BLaER1 treated with 17β-estradiol and CSF1 and Interleukin-3, amounts not matched to agents 10 nM and 100 nM (cell line): Measurements from ENCODE around the gene GIT1.
A peak's percentile ranks its signal among the peaks of the same experiment; 100 is the strongest.

ENCODE experiments used
- H3K27ac ChIP-seq, 11 experiments: shearing (Covaris generic); formaldehyde crosslinking; 2 replicates each; pipeline ENCODE4 v1.8.1; 2022
- H3K27me3 ChIP-seq, 11 experiments: shearing (Covaris generic); formaldehyde crosslinking; 2 replicates each; pipeline ENCODE4 v1.8.1; 2022
- H3K36me3 ChIP-seq, 11 experiments: shearing (Covaris generic); formaldehyde crosslinking; 2 replicates each; pipeline ENCODE4 v1.8.1; 2022
- H3K4me1 ChIP-seq, 10 experiments: shearing (Covaris generic); formaldehyde crosslinking; 2 replicates each; pipeline ENCODE4 v1.8.1; 2022
- H3K4me2 ChIP-seq, 11 experiments: shearing (Covaris generic); formaldehyde crosslinking; 2 replicates each; pipeline ENCODE4 v1.8.1; 2022
- H3K4me3 ChIP-seq, 10 experiments: shearing (Covaris generic); formaldehyde crosslinking; 2 replicates each; pipeline ENCODE4 v1.8.1; 2022
- H3K9ac ChIP-seq, 11 experiments: shearing (Covaris generic); formaldehyde crosslinking; 2 replicates each; pipeline ENCODE4 v1.8.1; 2022
- H3K9me3 ChIP-seq, 11 experiments: shearing (Covaris generic); formaldehyde crosslinking; replicated peaks in 1 of 11; 2 replicates each; pipeline ENCODE4 v1.8.1; 2022
- H4K20me1 ChIP-seq, 11 experiments: shearing (Covaris generic); formaldehyde crosslinking; 2 replicates each; pipeline ENCODE4 v1.8.1; 2022
- Cebpa-rat ChIP-seq, 11 experiments: shearing (Covaris generic); IDR thresholded peaks; 2 replicates each; pipeline ENCODE4 v1.8.1; 2022

Gene GIT1

DNA sequence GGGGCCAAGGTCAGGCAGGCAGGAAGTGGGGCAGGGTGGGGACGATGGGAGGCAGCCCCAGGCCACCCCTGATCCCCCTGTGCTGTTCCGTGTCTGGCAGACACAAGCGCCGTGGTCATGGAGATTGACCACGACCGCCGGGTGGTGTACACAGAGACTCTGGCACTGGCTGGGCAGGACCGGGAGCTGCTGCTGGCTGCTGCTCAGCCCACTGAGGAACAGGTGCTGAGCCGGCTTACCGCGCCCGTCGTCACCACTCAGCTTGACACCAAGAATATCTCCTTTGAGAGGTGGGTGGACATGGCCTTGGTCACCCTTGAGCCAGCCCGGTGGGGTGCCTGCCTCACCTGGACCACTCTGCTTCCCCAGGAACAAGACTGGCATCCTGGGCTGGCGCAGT is 19.5 kb upstream of the GIT1 start:
- Histone ChIP-seq H3K36me3 (peaks cover 0 to 50% (median 32%) of the 10 kb centered on the region in 11 experiments; a peak in 17 of 22 replicates), H3K9ac (peak overlapping the region in 1 of 11 experiments; percentile 5; a peak in 3 of 22 replicates)
- no peak for TF ChIP-seq Cebpa-rat (IDR thresholded peaks at IDR 0.05)

DNA sequence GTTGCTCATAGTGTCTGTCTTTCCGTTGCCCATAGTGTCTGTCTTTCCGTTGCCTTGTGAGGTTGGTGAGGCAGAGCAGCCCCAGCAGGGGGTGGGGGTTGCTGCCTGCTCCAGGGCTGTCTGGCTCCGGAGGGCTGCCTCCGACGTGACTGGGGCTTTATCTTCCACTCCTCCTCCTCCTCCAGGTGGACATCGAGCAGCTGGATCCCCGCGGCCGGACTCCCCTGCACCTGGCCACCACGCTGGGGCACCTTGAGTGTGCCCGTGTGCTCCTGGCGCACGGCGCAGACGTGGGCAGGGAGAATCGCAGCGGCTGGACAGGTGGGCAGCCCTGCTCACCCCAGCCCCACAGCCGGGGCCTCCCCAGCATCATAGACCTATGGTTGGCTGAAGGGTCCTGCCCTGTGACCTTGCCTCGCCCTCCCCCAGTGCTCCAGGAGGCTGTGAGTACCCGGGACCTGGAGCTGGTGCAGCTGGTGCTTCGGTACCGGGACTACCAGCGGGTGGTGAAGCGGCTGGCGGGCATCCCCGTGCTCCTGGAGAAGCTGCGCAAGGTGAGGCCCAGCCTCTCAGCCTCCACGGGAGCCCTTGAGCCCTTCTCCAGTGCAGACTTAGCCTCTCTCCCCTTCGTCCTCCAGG is 18.2 kb upstream of the GIT1 start:
- Histone ChIP-seq H3K4me1 (peaks cover 0 to 36% (median 18%) of the 10 kb centered on the region in 10 experiments; a peak in 16 of 20 replicates), H3K9me3 (peaks cover 0 to under 1% (median 0%) of the 10 kb centered on the region in 11 experiments; a peak in 1 of 22 replicates), H3K4me3 (no peak overlapping the region), H3K27ac (peak overlapping the region in 5 of 11 experiments; percentile 13 to 55 (median 20); a peak in 10 of 22 replicates), H3K9ac (peak overlapping the region in 3 of 11 experiments; percentile 8 to 47 (median 34); a peak in 5 of 22 replicates), H3K27me3 (no peaks in the 10 kb centered on the region), H3K36me3 (peaks cover 0 to 46% (median 28%) of the 10 kb centered on the region in 11 experiments; a peak in 17 of 22 replicates), H4K20me1 (peaks cover 0 to 76% (median 18%) of the 10 kb centered on the region in 11 experiments; a peak in 12 of 22 replicates), H3K4me2 (peak overlapping the region in 8 of 11 experiments; percentile 19 to 54 (median 35); a peak in 15 of 22 replicates)
- no peak for TF ChIP-seq Cebpa-rat (IDR thresholded peaks at IDR 0.05)

More for the DNA sequence above, 19.5 kb upstream of the GIT1 start:
- Histone ChIP-seq H3K4me3 (no peak overlapping the region), H3K27me3 (no peaks in the 10 kb centered on the region; a peak in 1 of 22 replicates), H3K4me1 (peaks cover 5 to 48% (median 31%) of the 10 kb centered on the region in 10 experiments), H3K9me3 (peaks cover 0 to 5% (median 0%) of the 10 kb centered on the region in 11 experiments; a peak in 1 of 22 replicates), H3K4me2 (peak overlapping the region in 1 of 11 experiments; percentile 28; a peak in 1 of 22 replicates), H4K20me1 (peaks cover 0 to 68% (median 18%) of the 10 kb centered on the region in 11 experiments; a peak in 13 of 22 replicates), H3K27ac (0 out of 22 replicates have a peak overlapping the region, but pooled peaks of 1 of the 11 experiments have one; percentile 8)

DNA sequence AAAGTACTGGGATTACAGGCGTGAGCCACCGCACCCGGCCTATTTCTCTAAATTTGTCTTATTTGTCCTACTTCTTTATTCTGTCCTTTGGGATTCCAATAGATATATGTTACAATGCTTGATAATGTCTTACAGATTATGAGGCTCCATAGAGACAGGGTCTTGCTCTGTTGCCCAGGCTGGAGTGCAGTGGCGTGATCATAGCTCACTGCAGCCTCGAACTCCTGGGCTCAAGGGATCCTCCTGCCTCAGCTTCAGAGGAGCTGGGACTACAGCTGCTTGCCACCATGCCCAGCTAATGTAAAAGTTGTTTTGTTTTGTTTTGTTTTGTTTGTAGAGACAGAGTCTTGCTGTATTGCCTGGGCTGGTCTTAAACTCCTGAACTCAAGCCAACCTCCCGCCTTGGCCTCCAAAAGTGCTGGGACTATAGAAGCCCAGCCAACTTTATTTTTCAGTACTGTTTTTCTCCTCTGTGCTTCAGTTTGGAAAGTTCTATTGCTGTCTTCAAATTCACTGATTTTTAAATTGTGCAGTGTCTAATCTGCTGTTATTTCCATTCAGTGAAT is 13.7 kb upstream of the GIT1 start:
- no peak overlapping the region for H3K9ac ChIP-seq

DNA sequence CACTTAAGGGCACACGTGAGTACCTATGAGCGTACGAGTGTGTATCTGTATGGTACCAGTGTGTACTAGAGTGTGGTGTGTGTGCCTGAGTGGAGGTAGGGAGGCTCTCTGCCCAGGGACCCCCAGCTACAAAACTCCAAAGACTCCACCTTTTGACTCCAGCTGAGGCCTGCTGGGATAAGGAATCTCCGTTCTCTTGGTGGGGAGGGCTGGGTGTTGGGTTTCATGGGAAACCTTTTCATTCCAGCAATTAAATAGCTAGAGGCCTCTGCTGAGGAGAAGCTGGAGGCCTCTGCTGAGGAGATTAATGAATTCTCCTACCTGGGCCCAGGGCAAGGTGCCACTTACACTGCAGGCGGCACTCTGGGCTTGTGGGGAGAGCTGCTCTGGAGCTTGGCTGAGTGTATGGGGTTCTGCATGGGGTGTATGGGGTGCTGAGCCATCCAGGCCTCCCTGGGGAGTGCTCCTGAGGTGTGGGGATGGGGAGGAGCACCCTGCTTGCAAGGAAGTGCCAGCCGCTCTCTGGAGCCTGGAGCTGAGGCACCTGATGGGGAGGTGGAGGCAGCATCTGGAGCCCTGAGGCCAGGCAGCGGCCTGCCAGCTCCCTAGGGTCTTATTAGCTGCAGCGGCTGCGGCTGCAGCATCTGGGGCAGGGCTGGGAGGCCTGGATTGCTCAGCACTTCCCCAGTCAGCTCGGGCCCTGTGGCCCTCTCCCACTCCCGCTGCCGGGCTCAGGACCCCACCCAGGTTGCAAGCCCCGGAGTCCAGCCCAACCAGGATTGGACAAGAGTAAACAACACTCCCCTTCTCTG is 8.1 kb upstream of the GIT1 start:
- H3K9me3 ChIP-seq: no peaks in the 10 kb centered on the region
- H3K27me3 ChIP-seq: no peaks in the 10 kb centered on the region
- H3K4me2 ChIP-seq: peak overlapping the region; percentile 39 to 100 (median 98)
- peaks cover 0 to 86% (median 63%) of the 10 kb centered on the region in 11 experiments; a peak in 19 of 22 replicates for H4K20me1 ChIP-seq
- TF ChIP-seq Cebpa-rat (IDR thresholded peaks at IDR 0.05): no peak
- peaks cover 48 to 74% (median 65%) of the 10 kb centered on the region in 10 experiments for H3K4me1 ChIP-seq
- H3K9ac ChIP-seq: peak overlapping the region in 10 of 11 experiments; percentile 10 to 52 (median 33); a peak in 10 of 22 replicates
- no peaks in the 10 kb centered on the region for H3K36me3 ChIP-seq
- H3K4me3 ChIP-seq: no peak overlapping the region
- peak overlapping the region in 2 of 11 experiments; percentile 22 to 31; a peak in 2 of 22 replicates for H3K27ac ChIP-seq

More for the DNA sequence above, 13.7 kb upstream of the GIT1 start:
- H3K9me3 ChIP-seq: no peaks in the 10 kb centered on the region
- H3K4me1 ChIP-seq: peaks cover 9 to 42% (median 31%) of the 10 kb centered on the region in 10 experiments; a peak in 19 of 20 replicates
- H3K4me3 ChIP-seq: no peak overlapping the region
- H3K36me3 ChIP-seq: peaks cover 0 to 11% (median 5%) of the 10 kb centered on the region in 11 experiments; a peak in 6 of 22 replicates
- H3K27ac ChIP-seq: no peak overlapping the region
- H4K20me1 ChIP-seq: peaks cover 0 to 80% (median 33%) of the 10 kb centered on the region in 11 experiments; a peak in 16 of 22 replicates
- no peak for TF ChIP-seq Cebpa-rat (IDR thresholded peaks at IDR 0.05)
- no peak overlapping the region for H3K4me2 ChIP-seq
- H3K27me3 ChIP-seq: no peaks in the 10 kb centered on the region

DNA sequence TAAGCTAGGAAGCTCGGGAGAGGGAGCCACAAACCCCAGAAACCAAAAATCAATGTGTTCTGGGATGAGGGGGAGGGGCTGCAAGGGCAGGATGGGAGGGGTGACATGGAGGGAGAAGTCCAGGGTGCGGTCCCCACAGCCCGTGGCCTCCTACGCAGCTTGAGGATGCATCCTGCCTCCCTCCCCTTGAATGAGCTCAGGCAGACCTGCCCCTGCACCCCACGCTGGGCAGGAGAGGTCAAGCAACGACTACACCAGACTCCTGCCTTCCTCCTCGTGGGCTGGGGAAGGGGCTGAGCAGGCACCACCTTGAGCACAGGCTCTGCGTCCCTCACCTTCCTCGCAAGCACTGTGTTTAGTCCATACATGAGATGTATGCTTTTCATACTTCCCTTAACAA is 7.4 kb upstream of the GIT1 start:
- H3K27me3 ChIP-seq: no peaks in the 10 kb centered on the region
- H4K20me1 ChIP-seq: peaks cover 0 to 83% (median 63%) of the 10 kb centered on the region in 11 experiments; a peak in 19 of 22 replicates
- H3K27ac ChIP-seq: no peak overlapping the region
- no peak overlapping the region for H3K4me3 ChIP-seq
- H3K9me3 ChIP-seq: no peaks in the 10 kb centered on the region
- peaks cover 56 to 82% (median 73%) of the 10 kb centered on the region in 10 experiments for H3K4me1 ChIP-seq
- H3K36me3 ChIP-seq: no peaks in the 10 kb centered on the region
- no peak for TF ChIP-seq Cebpa-rat (IDR thresholded peaks at IDR 0.05)
- peak overlapping the region; percentile 24 to 100 (median 99); a peak in 21 of 22 replicates for H3K4me2 ChIP-seq
- peak overlapping the region in 4 of 11 experiments; percentile 8 to 32 (median 14); a peak in 3 of 22 replicates for H3K9ac ChIP-seq

DNA sequence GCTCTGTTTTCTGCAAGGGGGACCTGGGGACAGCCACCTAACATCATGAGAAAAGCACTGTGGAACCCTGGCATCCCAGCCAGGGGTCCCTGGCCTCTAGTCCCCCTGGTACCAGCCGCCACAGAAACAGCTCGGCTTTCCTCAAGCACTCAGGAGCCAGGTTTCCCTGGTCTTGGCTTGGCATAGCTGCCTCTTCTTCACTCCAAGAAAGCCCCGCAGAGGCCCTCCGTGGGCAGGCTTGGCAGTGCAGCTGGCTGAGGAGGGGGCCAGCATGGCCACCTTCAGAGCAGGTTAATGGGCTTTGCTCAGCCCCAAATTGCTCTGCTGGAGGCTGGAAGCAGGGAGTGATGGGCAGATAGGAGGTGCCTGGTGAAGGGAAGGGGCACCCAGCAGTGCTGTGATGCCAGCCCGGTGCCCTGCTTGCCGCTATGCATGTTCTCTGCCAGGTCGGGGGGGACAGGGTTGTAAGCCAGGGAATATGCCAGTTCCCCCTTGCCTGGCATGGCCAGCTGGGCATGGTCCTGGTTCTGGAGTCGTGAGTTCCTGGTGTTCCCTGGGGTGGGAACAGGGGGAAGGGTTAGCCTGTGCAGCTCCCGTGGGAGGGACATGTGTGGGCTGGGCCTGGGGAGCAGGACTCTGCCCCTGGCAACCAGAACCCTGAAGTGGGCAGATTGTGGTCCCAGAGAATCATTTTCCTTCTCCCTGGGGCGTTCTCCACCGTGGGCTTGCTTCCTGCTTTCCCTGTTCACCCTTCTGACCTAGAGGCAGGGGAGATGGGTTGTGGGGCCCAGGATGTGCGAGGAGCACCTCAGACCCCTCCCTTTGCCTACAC is 6.7 kb upstream of the GIT1 start:
- Histone ChIP-seq H3K9ac (peak overlapping the region in 6 of 11 experiments; percentile 8 to 88 (median 17); a peak in 7 of 22 replicates), H3K4me3 (no peak overlapping the region), H4K20me1 (peaks cover 0 to 80% (median 62%) of the 10 kb centered on the region in 11 experiments; a peak in 19 of 22 replicates), H3K9me3 (no peaks in the 10 kb centered on the region), H3K27ac (no peak overlapping the region), H3K4me1 (peaks cover 62 to 83% (median 75%) of the 10 kb centered on the region in 10 experiments), H3K36me3 (no peaks in the 10 kb centered on the region), H3K4me2 (peak overlapping the region; percentile 24 to 100 (median 99); a peak in 21 of 22 replicates), H3K27me3 (no peaks in the 10 kb centered on the region)
- TF ChIP-seq Cebpa-rat (IDR thresholded peaks at IDR 0.05): no peak

DNA sequence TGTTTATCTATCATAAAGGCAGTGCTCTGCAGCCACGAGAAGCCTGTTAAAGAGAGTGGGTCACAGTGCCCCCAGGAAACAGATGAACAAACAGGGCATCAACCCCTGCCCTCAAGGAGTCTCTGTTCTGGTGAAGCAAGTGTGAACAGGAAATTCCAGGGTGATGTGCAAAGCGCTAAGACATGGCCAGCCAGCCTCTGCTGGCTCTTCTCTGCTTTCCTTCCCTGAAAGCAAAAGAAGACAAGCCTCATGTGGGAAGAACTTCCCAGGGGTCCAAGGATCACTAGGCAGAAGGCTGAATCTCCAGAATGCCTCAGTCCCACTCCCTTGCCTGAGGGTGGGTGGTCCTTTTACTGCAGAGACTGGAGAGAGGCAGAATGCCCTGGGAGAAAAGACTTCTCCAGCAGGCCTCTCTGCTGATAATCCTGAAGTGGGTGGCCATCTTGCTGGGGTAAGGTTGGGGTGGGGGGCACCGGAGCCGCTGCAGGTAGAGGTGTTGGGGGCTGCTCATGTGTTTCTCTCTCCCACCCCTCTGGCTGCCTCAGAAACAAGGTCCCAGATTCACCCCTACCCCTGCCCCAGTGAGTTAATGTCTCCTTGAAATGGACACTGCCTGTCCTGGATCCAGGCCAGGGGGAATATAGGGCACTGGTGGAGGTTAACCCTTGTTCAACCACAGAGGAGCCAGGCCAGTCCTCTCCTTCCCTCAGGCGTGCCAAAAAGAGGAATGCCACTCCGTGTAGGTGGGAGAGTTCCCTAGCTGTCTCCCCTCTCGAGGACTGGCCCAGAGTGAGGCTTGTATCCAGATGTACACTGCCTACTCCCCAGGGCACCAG is 5.9 kb upstream of the GIT1 start:
- no peak overlapping the region for H3K27ac ChIP-seq
- TF ChIP-seq Cebpa-rat (IDR thresholded peaks at IDR 0.05): no peak
- peak overlapping the region; percentile 24 to 100 (median 99); a peak in 21 of 22 replicates for H3K4me2 ChIP-seq
- H3K36me3 ChIP-seq: no peaks in the 10 kb centered on the region
- peaks cover 64 to 83% (median 75%) of the 10 kb centered on the region in 10 experiments for H3K4me1 ChIP-seq
- H3K27me3 ChIP-seq: no peaks in the 10 kb centered on the region
- H3K4me3 ChIP-seq: peak overlapping the region in 2 of 10 experiments; percentile 93 to 95; a peak in 2 of 20 replicates
- H3K9ac ChIP-seq: peak overlapping the region in 4 of 11 experiments; percentile 29 to 93 (median 90); a peak in 4 of 22 replicates
- peaks cover 0 to 71% (median 54%) of the 10 kb centered on the region in 11 experiments; a peak in 19 of 22 replicates for H4K20me1 ChIP-seq
- H3K9me3 ChIP-seq: no peaks in the 10 kb centered on the region
